Measurements from ENCODE around the gene CFAP45.
A peak's percentile ranks its signal among the peaks of the same experiment; 100 is the strongest.

Gene CFAP45

DNA sequence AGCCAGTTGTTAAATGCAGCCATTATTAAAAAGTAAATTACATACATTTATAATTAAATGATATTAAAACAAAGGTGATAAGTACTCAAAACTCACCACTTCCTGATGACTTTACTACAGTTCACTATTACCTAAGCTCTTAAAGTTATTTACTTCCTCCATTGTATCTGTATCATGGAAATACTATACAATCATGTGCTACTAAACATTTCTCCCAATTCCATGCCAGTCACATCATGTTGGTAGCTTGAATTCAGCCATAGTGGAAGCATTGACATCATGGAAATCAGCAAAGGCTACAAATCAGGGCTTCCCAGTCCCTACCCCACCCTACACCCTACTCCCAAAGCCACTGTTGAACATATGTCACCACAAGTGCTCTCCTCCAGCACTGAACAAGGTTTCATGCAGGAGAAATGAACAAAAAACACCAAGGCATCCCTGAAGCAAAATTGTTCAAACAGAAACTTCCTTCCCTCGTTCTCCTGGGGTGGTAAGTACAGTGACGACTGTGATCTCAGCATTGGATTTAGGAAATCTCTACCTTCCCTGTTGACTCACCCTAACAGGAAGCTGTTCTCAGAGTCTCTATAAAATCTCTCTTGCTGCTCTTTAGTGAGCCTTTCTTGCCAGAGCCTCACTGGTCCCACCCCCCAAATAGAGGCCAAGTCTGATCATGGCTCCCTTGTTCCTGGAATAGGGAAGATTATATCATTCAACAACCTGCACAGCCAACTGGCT, 50.2 kb downstream of the CFAP45 start:
- no peak for DNase-seq

DNA sequence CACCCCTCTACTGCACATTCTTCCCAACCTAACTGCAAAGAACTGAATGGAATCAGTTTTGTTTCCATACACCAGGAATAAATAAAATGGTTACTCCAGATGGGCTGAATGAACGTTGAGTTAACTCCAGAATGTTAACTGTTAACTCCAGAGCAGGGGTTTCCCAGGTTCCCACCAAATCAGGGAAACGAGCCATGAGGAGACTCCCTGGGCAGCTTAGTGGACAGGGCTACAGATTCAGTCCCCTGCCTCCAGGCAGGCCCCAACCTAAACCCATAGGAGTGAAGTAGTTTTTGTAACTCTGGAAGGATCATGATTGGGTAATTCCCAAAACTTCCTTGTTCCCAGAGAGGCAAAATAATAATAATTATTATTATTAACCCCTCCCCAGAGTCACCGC, 51.6 kb downstream of the CFAP45 start:
- no peak for DNase-seq

DNA sequence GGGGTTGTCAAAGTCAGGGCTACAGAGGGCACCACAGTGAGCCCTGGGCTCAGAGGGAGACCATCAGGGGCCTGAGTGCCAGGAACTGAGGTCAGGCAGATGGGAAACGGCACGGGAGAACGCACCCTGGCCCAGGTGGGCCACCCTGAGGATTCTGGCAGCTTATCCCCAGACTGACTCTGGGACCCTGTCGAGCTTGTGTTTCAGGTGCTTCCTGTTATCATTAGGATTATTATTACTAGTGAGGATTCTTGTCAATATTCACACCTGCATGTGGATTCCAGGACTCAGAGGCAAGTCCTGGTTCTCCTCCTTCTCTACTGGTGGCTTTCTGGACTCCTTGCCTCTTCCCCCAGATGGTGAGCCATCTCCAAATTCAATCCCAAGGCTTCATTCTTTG, 52.7 kb downstream of the CFAP45 start:
- DNase-seq: no peak

DNA sequence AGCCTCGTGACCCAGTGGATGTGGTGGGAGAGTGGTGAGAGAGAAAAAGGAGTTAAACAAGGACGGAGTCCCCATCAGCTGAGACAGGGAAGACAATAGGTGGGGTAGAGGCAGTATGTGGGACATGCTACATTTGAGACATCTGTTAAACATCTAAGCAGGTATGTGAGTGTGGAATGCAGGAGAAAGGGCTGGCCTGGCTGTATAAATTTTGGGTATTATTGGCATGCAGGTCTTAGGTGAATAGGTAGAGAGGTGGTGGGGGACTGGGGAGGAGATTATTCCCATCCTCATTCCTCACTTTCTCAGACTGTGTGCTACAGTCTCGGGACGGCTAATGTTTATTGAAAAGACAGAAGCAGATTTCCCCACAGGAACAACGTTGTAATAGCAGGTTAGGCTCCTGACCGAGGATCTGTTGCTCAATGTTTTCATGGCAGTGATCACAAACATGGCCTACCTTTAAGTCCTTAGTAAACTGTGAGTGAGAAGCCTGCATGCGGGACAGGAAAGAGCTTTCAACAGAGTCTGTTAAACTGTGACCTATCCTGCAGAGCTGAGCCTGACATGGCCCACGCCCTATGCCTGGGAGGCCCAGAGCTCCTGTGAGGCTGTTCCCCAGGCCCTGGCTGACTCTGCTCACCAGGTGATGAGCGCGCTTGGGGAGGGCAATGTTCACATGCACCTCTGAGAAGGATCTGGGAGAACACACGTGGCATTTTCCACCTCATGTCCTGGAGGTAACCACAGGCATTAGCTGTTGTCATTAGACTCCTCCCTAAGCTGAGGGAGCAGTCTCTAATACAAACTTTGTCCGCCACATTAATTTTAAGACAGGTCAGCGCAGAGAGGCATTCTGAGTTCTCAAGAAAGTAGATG, 54.0 kb downstream of the CFAP45 start:
- DNase-seq: no peak

DNA sequence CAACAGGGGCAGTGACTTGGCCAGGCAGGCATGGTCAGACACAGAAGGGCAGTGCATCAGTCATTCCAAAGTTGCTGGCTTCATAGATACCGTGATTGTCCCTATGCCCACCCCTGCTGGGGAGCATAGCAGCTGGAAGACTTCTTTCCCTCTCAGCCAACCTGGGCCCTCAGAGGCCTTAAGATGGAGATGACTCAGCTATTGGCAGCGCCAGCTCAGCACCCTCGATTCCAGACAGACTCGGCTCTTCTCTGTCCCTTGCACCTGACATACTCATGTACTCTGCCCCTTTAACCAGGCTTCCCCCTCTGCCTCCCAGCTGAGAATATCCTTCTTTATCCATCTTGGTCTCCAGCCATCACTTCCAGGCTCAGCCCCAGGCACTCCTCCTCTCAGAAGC, 56.5 kb downstream of the CFAP45 start:
- no peak for DNase-seq

DNA sequence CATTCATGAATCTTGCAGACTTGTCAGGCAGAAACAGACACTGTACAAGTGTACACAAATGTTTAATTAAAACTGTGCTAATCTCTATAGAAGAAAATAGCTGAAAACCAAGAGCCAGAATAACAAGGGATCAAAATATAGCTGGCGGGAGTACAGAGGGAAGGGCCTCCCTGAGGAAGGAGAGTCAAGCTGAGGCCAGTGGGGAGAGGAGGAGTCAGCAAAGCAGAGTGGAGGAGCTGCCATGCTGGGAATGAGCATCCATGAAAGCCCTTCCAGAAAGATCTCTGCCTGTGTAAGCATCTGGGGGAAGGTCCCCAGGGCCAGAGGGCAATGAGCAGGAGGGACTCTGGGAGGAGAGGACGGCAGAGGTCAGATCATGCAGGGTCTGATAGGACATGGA, 58.2 kb downstream of the CFAP45 start:
- DNase-seq: no peak

DNA sequence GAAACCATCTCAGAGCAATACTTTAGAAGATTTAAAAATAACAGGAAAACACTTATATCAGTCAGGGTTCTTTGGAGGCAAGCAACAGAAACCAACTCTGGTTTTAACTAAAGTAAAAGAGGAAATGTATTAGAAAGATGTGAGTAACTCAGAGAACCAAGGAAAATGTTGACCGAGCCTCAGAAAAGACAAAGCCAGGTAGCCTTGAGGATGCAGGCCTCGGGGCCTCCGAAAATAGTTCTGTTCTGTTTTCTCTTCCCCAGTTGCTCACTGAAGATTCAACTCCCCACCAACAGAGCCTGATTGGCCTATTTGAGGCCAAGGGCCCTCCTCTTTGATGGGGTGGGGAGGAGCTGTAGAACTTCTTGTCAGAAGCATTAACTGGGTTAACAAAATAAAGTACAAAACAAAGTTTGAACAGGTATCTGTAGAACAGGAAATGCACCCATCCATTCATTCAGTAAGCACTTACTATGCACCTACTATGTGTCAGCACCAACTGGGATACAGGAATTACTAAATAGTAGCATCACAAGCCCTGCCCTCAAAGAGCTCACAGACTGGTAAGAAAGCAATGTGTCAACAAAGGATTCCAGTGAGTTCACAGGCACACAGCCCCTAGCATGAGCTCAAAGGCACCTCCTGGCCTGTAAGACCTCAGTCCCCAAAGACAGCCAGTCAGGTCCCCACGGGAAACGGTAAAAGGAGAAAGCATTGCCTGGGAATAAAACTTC, 60.7 kb downstream of the CFAP45 start:
- no peak for DNase-seq

DNA sequence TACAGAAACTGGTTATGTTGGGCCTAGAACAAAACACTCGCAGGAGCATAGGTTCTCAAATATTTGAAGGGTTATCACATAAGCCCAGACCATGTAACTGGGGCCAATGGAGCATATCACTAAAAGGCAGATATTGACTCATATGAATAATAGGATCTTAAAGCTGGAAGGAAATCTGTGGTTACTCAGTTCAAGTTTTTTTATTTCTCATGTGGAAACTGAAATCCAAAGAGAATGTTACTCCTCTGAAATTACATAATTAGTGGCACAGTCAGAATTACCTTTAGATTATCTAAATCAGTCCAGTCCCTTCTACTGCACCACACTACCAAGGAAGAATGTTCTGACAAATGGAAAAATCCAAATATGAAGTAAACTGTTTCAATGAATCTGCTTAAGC, 61.2 kb downstream of the CFAP45 start:
- no peak for DNase-seq

DNA sequence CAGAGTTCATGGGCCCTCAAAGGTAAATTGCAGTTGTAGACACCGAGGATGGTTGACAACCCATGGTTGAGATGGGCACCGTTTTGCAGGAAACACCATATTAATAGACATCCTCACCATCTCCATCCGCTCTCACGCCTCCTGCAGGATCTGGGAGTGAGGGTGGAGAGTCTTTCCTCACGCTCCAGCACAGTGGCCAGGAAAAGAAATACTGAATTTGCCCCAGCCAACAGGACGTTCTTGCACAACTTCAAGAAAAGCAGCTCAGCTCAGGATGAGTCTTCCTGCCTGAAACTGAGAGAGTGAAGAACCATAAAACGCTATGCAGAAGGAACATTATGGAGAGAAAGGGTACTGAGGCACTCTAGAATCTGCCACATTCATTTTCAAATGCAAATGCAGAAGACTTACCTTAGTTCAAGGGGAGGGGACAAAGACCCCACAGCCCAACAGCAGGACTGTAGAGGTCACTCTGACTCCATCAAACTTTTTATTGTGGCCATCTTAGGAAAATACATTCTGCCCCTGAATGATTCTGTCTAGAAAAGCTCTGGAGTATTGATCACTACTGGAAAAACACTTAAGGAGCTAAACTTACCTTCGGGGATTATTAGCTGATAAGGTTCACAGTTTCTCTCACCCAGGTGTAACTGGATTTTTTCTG, 64.0 kb downstream of the CFAP45 start:
- no peak for DNase-seq

DNA sequence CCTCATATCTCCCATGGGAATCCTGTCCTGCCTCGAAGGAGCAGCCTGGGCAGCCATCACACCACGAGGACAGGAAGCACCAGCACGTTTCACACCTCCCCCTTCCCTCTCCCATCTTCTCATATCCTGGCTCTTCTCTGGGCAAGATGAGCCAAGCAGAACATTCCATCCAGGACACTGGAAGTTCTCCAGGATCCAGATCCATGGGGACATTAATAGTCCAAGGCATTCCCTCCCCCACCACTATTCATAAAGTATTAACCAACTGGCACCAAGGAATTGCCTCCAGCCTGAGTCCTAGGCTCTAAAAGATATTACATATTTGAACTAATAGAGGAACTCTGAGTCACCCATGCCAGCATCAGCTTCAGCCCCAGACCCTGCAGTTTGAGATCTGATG, 64.6 kb downstream of the CFAP45 start:
- no peak for DNase-seq

DNA sequence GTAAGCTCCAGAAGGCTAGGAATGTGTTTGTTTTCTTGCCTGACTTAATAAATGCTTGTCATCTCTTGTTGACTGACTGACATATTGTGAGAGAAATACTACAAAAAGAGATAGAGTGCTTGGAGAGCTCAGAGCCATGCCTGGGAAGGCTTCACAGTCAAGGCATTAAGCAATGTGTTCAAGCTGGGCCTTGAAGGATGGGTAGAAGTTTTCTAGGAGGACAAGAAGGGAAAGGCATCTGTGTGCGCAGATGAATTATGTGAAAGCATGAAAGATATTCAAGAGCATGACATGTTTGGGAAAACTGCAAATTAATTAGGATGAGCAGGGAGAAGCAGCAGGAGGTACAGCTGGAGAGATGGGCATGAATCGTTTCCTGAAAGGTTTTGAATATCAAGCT, 67.7 kb downstream of the CFAP45 start:
- no peak for DNase-seq

DNA sequence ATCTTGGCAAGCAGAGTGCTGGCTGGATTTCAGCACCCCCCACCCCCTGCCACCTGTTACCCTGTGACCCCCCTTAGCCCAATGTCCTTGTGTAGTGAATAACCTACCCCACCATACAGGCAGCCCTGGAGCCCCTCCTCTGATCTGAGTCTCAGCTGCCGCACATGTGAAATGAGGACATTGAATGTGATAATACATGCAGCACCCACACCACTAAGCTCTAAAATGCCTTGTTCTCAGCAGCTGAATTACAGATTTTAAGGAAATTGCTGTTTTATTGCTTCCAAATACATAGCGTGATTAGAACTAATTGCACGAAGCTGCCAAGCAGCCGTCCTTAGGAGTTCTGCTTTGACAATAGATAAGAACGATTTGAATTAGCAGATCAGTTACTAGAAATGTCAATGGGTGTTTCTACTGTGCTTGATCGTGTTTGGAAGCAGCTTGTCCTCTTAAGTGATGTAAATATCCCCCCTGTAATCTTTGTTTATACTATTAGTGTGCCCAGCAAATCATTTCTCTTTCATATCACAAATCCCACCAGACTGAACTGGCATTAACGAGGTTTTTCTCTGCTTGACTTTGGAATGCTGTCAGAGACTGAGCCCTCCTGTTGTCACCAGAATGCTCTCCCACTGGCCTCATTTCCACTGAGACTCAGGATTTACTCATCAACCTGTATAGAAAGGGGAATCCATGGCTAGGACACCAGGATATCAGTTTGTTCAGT, 68.4 kb downstream of the CFAP45 start:
- no peak for DNase-seq

DNA sequence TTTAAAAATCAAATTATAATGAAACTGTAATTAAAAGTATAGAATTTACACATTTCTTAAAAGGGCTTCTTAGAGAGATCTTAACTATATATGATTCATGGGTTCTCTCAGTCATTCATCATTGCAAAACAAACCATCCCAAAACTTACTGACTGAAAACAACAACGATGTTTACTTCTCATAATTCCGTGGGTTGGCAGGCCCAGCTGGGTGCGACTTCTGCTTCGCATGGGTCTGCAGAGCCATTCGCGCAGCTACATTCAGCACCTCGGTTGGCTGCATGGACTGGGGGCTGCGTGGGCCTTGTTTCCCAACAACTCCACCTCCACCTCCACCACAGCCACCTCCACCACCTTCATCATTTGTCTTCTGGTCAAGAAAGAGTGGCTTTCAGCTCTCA, 69.2 kb downstream of the CFAP45 start:
- no peak for DNase-seq

DNA sequence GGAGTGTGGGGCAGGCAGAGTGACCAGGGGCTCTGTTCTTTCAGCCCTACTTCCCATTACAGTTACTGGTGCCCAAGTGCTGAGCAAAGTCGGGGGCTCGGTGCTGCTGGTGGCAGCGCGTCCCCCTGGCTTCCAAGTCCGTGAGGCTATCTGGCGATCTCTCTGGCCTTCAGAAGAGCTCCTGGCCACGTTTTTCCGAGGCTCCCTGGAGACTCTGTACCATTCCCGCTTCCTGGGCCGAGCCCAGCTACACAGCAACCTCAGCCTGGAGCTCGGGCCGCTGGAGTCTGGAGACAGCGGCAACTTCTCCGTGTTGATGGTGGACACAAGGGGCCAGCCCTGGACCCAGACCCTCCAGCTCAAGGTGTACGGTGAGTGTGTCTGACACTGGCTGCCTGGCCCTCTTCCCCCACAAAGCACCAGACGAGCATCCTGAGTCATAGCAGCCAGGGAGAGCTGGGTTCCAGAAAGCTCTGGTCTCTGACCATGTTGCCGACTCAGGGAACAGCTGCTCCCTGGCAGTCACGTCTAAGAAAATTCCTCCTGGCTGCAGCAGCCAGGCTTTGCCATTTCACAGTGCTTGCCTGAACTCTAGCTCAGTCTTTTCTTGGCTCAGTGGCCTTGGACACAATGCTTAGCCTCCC, 70.0 kb downstream of the CFAP45 start:
- no peak for DNase-seq

DNA sequence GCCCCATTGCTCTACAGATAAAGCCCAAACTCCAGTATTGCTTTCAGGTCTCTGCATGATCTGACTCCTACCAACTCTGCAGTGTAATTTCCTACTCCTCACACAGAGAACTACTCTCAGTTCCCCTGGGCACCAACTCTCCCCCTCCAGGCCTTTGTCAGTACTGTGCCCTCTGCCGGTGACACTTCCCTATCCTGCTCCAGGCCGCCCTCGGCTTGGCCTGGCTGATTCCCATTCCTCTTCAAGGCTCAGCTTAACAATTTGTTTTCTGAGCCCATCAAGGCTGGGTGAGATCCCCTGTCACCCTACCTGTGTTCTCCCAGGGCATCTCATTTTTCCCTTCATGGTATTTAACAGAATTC, 70.7 kb downstream of the CFAP45 start:
- DNase-seq: no peak

DNA sequence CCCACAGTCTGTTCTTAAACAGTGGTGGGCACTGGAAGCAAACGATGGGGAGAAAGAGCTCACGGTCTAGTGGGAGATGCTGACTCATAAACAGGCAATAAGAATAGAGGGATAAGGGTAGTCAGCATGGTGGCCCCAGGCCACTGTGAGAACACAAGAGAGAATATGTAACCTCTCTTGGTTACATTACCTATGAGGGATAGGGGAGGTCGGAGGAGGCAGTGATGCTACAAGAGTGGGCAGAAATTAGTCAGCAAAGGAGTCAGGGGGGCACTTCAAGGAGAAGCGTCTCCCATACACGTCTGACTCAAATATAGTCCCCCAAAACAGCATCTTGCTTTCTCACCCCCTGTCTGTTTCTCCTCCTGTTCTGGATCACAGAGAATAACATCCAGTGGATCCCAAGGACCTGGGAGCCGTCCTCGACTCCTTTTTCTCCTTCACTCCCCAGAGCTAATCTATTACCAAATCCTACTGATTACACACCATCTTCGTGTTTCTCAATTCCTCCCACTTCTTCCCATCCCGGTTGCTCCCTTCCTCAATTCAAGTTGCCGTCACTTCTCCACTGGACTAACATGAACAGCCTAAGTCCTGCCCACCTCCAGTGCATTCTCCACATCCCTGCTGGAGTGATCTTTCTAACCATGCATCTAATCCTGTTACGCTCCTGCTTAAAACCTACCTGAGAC, 71.2 kb downstream of the CFAP45 start:
- DNase-seq: no peak

DNA sequence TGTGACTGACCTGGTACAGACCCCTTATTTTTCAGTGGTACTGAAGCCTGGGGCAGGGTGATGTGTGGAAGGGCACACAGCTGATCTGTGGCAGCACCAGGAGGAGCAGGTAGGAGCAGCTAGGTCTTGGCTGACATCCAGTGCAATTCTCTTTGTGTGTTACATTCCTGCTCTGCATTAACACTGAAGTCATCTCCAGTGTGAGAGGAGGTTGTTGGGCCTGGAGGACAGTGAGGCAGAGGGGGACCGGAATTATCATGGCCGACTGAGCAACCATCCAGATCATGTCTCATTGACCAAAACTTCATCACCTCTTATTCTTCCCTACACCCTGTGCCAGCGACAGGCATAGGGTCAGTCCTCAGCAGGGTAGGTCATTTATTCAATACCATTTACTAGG, 71.8 kb downstream of the CFAP45 start:
- no peak for DNase-seq

DNA sequence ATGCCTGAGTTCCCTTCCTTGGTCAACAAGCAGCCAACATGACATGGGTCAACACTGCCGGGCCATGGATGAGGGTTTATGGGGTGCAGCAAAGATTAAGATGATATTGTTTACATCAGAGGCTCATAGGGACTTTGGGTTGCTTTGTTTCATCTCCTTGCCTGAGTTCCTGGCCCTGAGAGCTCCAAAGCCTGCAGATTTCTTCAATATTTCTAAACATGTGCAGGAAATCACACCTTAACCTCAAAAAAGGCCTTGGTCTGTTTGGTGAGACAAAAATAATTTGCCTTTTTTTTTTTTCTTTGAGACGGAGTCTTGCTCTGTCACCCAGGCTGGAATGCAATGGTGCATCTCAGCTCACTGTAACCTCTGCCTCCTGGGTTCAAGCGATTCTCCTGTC, 72.4 kb downstream of the CFAP45 start:
- peak; percentile 58 for DNase-seq

DNA sequence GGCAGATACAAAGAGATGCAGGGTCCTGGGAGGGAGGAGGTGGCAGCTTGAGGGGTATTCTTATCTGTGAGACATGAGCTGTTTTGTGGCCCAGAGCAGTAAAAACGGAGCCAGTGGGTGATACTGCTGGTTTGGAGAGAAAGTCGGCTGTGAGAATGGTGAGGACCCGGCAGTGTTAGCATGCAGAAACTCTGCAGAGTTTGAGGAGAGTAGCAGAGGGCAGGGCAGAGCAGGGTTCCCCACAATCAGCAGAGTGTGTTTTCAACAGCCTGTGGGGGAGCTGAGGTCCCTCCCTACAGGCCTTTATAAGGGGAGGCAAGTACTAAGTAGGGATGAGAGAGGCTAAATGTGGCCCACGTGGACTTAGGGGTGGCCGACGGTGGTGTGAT, 72.9 kb downstream of the CFAP45 start:
- DNase-seq: no peak

DNA sequence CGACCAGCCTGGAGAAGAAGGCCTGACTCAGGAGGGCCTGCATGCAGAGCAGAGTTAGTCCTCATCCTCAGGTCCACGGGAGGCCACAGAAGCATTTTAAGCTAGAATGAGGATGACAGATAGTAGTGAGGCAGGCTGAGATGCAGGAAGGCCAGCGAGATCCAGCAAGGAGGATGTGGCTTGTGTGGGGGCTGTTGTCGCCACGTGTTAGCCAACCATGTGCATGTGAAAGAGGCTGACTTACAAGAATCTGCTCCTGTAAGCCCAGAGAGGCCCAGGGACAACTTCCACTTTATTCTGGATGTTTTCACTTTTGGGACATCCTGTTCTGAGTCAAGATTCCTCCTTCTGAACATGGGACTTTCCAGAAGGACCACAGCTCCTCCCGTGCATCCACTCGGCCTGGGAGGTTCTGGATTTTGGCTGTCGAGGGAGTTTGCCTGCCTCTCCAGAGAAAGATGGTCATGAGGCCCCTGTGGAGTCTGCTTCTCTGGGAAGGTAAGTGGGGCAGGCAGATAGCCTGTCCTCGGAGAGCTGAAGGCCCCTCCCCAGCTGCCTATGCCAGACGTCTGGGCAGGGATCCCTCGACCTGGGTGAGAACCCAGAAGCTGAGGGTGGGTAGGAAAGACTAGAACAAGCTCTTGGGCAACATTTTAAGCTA, 73.4 kb downstream of the CFAP45 start, which contains the start of gene SLAMF8:
Gene SLAMF8 (plus strand): TSS at position 433 of the 661 bp plus-strand sequence. CDS start 26 bp downstream, at position 459.
- peak; percentile 61 for DNase-seq

DNA sequence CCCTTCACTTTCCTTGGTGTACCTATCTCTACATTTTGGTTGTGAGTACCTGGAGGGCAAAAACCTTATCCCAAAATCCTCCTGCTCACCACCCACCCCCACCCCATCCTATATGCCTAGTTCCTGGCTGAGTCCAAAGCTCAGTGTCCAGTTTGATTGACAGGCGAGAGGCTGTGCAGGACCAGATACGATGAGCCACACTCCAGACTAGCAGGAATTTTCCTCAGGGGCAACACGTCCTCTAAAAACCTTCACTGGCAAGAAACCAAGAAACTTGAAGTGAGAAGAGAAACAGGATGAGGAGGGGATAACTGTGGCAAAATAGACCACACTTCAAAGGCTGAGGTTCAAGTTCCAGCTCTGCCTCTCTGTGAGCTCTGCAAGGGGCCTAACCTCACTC, 74.4 kb downstream of the CFAP45 start:
- no peak for DNase-seq

Data from CD4-positive, alpha-beta T cell treated with Interleukin-21 for 1 hour (primary cell).